ENCODE data around the gene C1orf35. TPM values are rescaled to one million over a fixed set of nuclear protein-coding genes. Genes with fewer than 3 reads are reported as not detected.
A peak's percentile ranks its signal among the peaks of the same experiment; 100 is the strongest.

C1orf35 gene
- total RNA-seq, 1 donor from 2014 or later = 11.8 TPM

GRCh38 chr1:228144193-228144992, 41.3 kb upstream of the C1orf35 start:
- TF ChIP-seq EZH2 (IDR thresholded peaks at IDR 0.05) (no peak), CTCF (IDR thresholded peaks at IDR 0.05) (no peak)
- Histone ChIP-seq H3K4me2 (no peak overlapping the region), H3K27ac (no peak overlapping the region), H3K4me1 (peaks cover 10% of the 10 kb centered on the region), H2AFZ (replicated peaks) (no peak overlapping the region), H3K9ac (no peak overlapping the region), H3K27me3 (no peaks in the 10 kb centered on the region), H3F3A (ENCODE audit: low read depth) (peaks cover 4% of the 10 kb centered on the region), H4K20me1 (ENCODE audit: low read depth) (peaks cover 14% of the 10 kb centered on the region), H3K79me2 (ENCODE audit: low read depth) (peaks cover 45% of the 10 kb centered on the region), H3K4me3 (no peak overlapping the region), H3K36me3 (no peaks in the 10 kb centered on the region), H3K9me3 (ENCODE audit: low read depth) (no peaks in the 10 kb centered on the region)
- H3K27me3 Mint-ChIP-seq (ENCODE audit: insufficient read depth, low read depth) = peaks cover 6% of the 10 kb centered on the region
- no peak for DNase-seq (ENCODE audit: low spot score)
- peak overlapping the region; percentile 53 for H3K4me3 Mint-ChIP-seq
- peaks cover 19% of the 10 kb centered on the region for H3K4me1 Mint-ChIP-seq
- no peaks in the 10 kb centered on the region for H3K9me3 Mint-ChIP-seq
- no peaks in the 10 kb centered on the region for H3K36me3 Mint-ChIP-seq
- peak overlapping the region; percentile 93 for H3K27ac Mint-ChIP-seq

DNA sequence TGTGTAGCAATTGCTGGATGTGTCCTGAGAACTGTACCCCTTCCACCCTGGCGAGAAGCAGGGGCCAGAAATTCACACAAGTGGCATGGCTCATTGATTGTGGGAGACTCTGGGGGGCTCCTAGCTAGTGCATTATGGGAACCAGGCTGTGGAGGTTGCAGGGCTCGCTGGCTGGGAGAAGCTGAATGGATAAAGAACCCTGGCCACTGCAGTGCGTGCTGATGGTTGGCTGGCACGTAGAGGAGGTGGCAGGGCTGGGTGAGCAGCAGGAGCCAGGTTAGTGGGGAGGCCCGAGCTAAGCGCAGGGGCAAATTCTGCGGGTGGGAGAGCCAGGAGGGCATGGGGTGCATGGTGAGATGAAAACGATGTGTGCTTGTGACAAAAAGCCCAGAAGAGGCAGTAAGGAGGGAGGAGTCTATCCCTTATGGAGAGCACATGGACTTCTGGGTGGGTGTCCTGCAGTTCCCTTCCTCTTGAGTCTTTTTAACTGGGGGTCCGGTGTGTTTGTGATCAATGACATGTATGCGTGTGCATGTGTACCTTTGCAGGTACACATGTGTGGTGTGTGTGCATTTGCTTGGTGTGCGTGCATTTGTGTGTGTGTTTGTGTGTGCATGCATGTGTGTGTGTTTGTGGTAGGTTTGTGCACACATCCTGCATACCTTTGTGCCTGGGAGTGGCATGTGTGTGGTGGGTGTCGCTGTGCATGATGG, 40.5 kb upstream of the C1orf35 start:
- Histone ChIP-seq H3K4me1 (peaks cover 6% of the 10 kb centered on the region), H3K27me3 (peaks cover 5% of the 10 kb centered on the region), H3K4me2 (no peak overlapping the region), H3K4me3 (no peak overlapping the region), H3K9me3 (ENCODE audit: low read depth) (no peaks in the 10 kb centered on the region), H3F3A (ENCODE audit: low read depth) (peaks cover 7% of the 10 kb centered on the region), H3K36me3 (no peaks in the 10 kb centered on the region), H4K20me1 (ENCODE audit: low read depth) (peaks cover 14% of the 10 kb centered on the region), H3K27ac (no peak overlapping the region), H3K9ac (peak overlapping the region; percentile 8), H3K79me2 (ENCODE audit: low read depth) (peaks cover 45% of the 10 kb centered on the region), H2AFZ (replicated peaks) (no peak overlapping the region)
- peaks cover 9% of the 10 kb centered on the region for H3K27me3 Mint-ChIP-seq (ENCODE audit: insufficient read depth, low read depth)
- TF ChIP-seq EZH2phosphoT487 (IDR thresholded peaks at IDR 0.05) (no peak), EZH2 (IDR thresholded peaks at IDR 0.05) (no peak)
- no peaks in the 10 kb centered on the region for H3K9me3 Mint-ChIP-seq
- DNase-seq (ENCODE audit: low spot score) = no peak
- peak overlapping the region; percentile 98 for H3K4me3 Mint-ChIP-seq
- H3K4me1 Mint-ChIP-seq = peaks cover 19% of the 10 kb centered on the region
- H3K27ac Mint-ChIP-seq = peak overlapping the region; percentile 93
- no peaks in the 10 kb centered on the region for H3K36me3 Mint-ChIP-seq

- Mint-ChIP-seq H3K27me3 (ENCODE audit: insufficient read depth, low read depth) (peaks cover 10% of the 10 kb centered on the region), H3K36me3 (no peaks in the 10 kb centered on the region), H3K4me3 (peak overlapping the region; percentile 98), H3K4me1 (peaks cover 19% of the 10 kb centered on the region), H3K9me3 (no peaks in the 10 kb centered on the region), H3K27ac (no peak overlapping the region)
- H3K4me3 ChIP-seq = no peak overlapping the region
- peaks cover 7% of the 10 kb centered on the region for H3F3A ChIP-seq (ENCODE audit: low read depth)
- TF ChIP-seq EZH2phosphoT487 (IDR thresholded peaks at IDR 0.05) (no peak), EZH2 (IDR thresholded peaks at IDR 0.05) (no peak), CTCF (IDR thresholded peaks at IDR 0.05) (no peak)
- H3K27ac ChIP-seq = no peak overlapping the region
- no peak overlapping the region for H2AFZ ChIP-seq (replicated peaks)
- H3K4me2 ChIP-seq = no peak overlapping the region
- H3K79me2 ChIP-seq (ENCODE audit: low read depth) = peaks cover 45% of the 10 kb centered on the region
- no peaks in the 10 kb centered on the region for H3K36me3 ChIP-seq
- H3K9ac ChIP-seq = no peak overlapping the region
- DNase-seq (ENCODE audit: low spot score) = no peak
- H3K9me3 ChIP-seq (ENCODE audit: low read depth) = no peaks in the 10 kb centered on the region
- H3K4me1 ChIP-seq = peaks cover 6% of the 10 kb centered on the region
- H4K20me1 ChIP-seq (ENCODE audit: low read depth) = peaks cover 14% of the 10 kb centered on the region
- H3K27me3 ChIP-seq = peaks cover 14% of the 10 kb centered on the region
Observed at GRCh38 chr1:228142701-228143136, 39.6 kb upstream of the C1orf35 start.

All from neural progenitor cell (in vitro differentiated cells).